Fibroblast of skin of abdomen (primary cell): ENCODE measurements around the gene PRM1.
A peak's percentile ranks its signal among the peaks of the same experiment; 100 is the strongest.

ENCODE experiments used
- DNase-seq: peaks from one replicate; pipeline ENCODE4 v3.0.0-alpha.2; 2013

Gene PRM1

GRCh38 chr16:11252482-11252931 is 28.6 kb downstream of the PRM1 start:
- no peak for DNase-seq

- peak; percentile 83 for DNase-seq
Observed at GRCh38 chr16:11251525-11252481, 29.3 kb downstream of the PRM1 start.

GRCh38 chr16:11250786-11251524 is 30.2 kb downstream of the PRM1 start:
- DNase-seq, result no peak

DNA sequence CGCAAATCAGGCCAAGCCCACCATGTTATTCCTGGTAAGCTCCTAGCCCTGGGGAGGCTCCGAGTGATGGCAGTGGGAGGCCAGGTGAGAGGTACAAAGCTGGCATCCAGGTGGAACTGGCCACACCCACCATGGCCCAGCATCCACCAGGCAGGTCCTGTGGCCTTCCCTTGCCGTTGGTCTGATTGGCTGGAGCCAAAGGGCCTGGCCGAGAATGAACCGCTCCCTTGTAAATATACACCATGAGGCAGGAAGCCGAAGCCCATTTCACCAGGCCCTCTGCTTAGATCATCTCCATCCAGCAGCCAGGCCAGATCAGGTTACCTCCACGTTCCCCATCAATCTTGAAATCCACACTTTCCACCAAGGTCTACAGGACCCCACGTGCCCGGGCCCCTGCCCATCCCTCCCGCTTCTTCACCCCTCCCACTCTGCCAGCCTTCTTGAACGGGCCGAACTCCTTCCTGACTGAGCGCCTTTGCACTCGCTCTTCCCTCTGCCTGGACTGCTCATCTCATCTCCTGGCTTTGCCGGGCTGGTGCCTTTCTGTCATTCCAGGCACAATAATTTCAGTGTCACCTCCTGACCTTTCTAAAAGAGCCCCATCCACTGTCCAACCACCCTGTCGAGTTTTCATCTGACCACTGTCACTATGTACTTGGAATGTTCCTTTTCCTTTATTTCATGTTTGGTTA is 30.9 kb downstream of the PRM1 start:
- DNase-seq, result no peak

DNA sequence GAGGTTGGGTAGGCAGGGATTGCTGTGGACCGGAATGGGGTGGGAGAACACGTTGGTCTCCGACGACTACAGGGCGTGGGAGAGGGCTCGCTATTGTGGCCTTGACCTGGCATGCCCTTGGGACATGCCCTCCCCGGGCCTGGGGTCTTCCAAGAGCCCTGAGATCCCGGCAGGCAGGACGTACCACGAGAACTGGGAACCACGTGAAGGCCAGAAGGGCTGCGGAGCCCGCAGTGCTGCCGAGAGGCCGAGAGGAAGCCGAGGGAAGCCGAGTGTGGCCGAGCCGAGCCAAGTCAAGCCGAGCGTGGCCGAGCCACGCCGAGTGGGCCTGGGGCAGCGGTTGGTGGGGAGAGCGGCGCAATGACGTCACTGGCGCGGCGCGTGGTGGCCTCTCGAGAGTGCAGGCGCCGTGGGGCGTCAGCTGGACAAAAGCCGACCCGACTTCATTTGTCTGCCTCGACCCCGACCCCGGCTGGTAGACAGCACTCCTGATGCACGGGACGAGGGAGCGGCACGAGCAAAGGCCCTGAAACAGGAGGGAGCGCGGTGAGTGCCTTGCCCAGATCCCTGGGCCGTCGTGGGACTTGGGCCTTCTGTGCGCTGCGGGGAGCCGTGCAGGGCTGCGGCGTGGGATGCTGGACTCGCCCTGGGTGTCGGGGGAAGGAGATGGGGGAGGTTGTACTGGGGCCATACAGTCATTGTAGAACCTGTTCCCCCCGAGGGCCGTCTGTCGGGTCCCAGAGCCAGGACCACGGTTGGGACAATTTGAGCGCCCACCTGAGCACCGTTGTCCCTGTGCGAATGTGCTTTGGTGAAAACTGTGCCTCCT is 31.7 kb downstream of the PRM1 start:
- no peak for DNase-seq

- no peak for DNase-seq
Observed at GRCh38 chr16:11248133-11248532, 33.0 kb downstream of the PRM1 start.

GRCh38 chr16:11245988-11246387 is 35.1 kb downstream of the PRM1 start:
- DNase-seq, result no peak

DNA sequence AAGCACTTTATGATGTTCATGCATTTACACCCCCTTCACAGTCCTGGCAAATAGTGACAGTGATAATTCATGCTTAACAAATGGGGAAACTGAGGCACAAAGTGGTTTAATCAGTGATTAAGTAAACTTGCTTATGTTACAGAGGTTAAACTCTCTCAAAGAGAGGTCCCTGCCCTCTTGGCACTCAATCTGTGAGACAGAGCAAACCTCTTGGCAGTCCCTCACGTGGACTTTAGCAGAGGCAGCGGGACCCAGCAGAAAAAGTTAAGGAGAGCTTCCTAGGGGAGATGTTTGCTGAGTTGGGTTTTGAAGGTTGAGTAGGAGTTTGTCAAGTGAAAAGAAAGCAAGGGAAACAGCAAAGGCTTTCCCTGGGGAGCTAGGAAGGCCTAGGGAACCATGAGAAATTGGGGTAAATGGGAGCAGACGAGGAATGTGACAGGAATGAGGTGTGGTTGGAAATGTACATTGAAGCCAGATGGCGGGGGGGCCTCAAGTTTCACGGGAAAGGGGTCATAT is 35.9 kb downstream of the PRM1 start:
- DNase-seq, result no peak

DNA sequence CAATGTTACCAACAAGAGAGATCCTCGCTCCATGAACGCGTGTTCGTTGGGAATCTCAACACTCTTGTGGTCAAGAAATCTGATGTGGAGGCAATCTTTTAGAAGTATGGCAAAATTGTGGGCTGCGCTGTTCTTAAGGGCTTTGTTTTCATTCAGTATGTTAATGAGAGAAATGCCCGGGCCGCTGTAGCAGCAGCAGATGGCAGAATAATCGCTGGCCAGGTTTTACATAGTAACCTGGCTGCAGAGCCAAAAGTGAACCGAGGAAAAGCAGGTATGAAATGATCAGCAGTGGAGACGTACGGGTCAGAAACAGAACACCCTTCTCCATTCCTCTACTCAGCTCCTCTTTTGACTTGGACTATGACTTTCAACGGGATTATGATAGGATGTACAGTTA is 38.5 kb downstream of the PRM1 start:
- DNase-seq, result no peak

DNA sequence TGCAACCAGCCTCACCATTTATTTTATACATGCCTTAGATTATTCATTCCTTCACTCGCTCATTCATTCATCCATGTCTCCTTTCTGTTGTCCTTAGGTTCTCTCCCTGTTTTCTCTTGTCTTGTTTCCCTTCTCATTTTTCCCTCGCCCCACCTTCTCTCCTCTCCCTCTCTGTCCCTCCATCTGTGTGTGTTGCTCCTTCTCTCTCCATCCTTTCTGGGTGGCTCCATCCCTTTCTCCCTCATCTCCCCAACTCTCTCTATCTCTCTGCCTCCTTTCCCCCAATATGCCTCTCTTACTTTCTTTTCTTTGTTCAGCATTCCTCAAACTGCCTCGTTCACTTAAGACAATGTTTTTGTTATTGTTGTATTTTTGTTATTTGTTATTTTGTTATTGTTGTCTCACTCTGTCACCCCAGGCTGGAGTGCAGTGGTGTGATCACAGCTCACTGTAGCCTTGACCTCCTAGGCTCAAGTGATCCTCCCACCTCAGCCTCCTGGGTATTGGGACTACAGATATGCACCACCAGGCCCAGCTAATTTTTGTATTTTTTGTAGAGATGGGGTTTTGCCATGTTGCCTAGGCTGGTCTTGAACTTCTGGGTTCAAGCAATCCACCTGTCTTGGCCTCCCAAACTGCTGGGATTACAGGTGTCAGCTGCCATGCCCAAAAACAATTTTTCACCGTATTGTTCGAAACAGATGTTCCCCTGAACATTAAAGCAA is 39.5 kb downstream of the PRM1 start:
- DNase-seq, result no peak

GRCh38 chr16:11240636-11241473 is 40.3 kb downstream of the PRM1 start:
- DNase-seq, result no peak

- no peak for DNase-seq
Observed at GRCh38 chr16:11239644-11240632, 41.2 kb downstream of the PRM1 start.

DNA sequence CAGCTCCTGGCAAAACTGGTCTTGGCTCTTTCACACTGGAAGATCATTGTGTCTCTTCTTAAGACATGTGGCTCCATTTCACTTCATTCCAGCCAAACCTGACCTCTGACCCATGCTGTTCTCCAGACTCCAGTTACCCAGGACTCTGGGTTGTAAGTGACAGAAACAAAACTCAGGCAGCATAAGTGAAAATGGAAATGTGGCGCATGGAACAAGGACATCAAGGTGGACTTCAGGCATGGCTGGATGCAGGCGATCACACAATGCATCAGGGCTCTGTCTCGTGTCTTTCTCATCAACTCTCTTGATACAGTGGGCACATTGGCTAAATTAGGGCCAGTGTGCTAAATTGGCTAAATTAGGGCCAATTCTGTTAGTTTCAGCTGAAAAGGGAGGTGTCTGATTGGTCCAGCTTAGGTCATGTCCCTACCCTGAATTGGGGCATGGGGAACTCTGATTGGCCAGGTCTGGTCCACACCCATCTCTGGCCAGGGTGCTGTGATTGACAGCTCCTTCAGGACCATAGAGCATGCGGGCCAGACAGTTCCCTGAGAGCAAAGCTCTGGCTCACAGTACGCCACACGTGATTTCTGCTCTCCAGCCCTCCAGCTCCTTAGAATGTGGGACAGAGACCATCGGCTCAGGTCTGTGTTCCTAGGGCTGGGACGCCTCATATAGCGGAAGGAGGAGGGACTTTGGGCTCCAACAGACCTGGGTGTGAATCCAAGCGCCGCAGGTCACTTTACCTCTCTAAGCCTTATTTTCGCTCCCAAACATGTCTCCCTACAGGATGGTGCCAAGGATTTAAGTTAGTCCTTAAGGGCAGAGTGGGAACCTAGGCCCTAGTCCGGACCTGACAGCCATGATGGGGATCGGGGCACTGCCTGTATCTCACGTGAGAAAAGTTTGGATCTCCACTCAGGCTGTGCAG is 42.6 kb downstream of the PRM1 start:
- no peak for DNase-seq

DNA sequence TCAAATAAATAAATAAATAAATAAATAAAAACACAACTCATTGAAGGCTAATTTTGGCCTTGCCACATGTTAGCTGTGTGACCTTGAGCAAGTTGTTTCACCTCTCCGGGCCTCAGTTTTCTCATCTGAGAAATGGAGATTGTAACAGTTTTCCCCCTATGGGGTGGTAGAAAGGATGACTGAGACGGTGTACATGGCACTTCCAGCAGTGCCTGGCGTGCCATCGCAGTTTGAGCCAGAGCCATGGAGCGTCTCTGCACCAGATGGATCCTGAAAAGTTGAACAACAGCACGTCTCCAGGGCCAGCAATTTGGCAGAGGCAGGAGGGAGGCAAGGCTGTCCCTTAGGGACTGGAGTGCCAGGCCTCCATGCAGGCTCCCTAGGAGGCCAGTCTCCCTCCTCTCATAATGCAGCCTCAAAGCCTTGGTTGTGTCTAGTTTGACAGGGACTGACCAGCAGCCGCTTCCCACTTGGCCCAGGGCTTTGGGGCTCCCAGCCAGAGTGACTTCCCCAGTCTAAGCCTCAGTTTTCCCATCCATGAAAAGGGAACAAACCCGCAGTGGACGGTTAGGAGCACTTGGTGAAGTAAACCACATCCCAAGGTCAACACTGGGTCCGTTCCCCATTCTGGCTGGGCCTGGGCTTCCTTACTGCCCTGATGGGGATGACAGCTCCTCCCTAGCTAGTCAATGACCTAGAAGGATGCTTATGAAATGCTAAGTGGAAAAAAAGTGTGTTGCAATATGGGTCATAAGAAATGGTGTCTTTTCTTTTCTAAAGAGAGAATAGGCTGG is 44.5 kb downstream of the PRM1 start:
- no peak for DNase-seq

GRCh38 chr16:11235703-11235991 is 45.5 kb downstream of the PRM1 start:
- DNase-seq, result no peak

- DNase-seq, result no peak
Observed at GRCh38 chr16:11234884-11235702, 46.0 kb downstream of the PRM1 start.
